ENCODE measurements around the gene ADCY1. TPM values are rescaled to one million over a fixed set of nuclear protein-coding genes. Genes with fewer than 3 reads are reported as not detected.

The ADCY1 gene
- total and polyA plus RNA-seq, 3 experiments from 2014 or later, result 0.79 to 1.3 TPM; not detected in 1

- peaks cover 5 to 8% of the 10 kb centered on the region in 2 donors for H3K27me3 Mint-ChIP-seq
- ChIA-PET POLR2A (no interaction called here), CTCF (no interaction called here)
- no peaks in the 10 kb centered on the region for H3K36me3 ChIP-seq (ENCODE audit: insufficient read depth, low read length)
- no peak overlapping the region for H3K4me3 ChIP-seq (ENCODE audit: low read length)
- DNase-seq, result no peak
- H3K4me1 Mint-ChIP-seq, result no peaks in the 10 kb centered on the region
- H3K9me3 ChIP-seq (ENCODE audit: low read length), result no peaks in the 10 kb centered on the region
- no peak overlapping the region for H3K27ac Mint-ChIP-seq
- H3K27me3 ChIP-seq (ENCODE audit: insufficient read depth, low read length, poor library complexity, severe bottlenecking), result no peaks in the 10 kb centered on the region
- H3K36me3 Mint-ChIP-seq, result no peaks in the 10 kb centered on the region
- no peak overlapping the region for H3K4me3 Mint-ChIP-seq
- H3K9me3 Mint-ChIP-seq, result no peaks in the 10 kb centered on the region
- H3K27ac ChIP-seq (ENCODE audit: low read depth, low read length), result no peak overlapping the region
- H3K4me1 ChIP-seq (ENCODE audit: insufficient read depth, low read length), result no peaks in the 10 kb centered on the region
Observed at GRCh38 chr7:45646207-45646821, 72.1 kb downstream of the ADCY1 start.

GRCh38 chr7:45646996-45647825 lies 73.0 kb downstream of the ADCY1 start:
- Histone ChIP-seq H3K27ac (ENCODE audit: low read depth, low read length) (no peak overlapping the region), H3K27me3 (ENCODE audit: insufficient read depth, low read length, poor library complexity, severe bottlenecking) (no peaks in the 10 kb centered on the region), H3K36me3 (ENCODE audit: insufficient read depth, low read length) (no peaks in the 10 kb centered on the region), H3K9me3 (ENCODE audit: low read length) (no peaks in the 10 kb centered on the region), H3K4me1 (ENCODE audit: insufficient read depth, low read length) (no peaks in the 10 kb centered on the region), H3K4me3 (ENCODE audit: low read length) (no peak overlapping the region)
- no peaks in the 10 kb centered on the region for H3K4me1 Mint-ChIP-seq
- CTCF ChIA-PET, result no interaction called here
- H3K4me3 Mint-ChIP-seq, result no peak overlapping the region
- no peak overlapping the region for H3K27ac Mint-ChIP-seq
- DNase-seq, result no peak
- H3K9me3 Mint-ChIP-seq, result no peaks in the 10 kb centered on the region
- H3K27me3 Mint-ChIP-seq, result peaks cover 3 to 6% of the 10 kb centered on the region in 2 donors
- POLR2A ChIA-PET, result no interaction called here
- no peaks in the 10 kb centered on the region for H3K36me3 Mint-ChIP-seq

- H3K27me3 ChIP-seq (ENCODE audit: insufficient read depth, low read length, poor library complexity, severe bottlenecking), result no peaks in the 10 kb centered on the region
- H3K4me3 Mint-ChIP-seq, result no peak overlapping the region
- no peaks in the 10 kb centered on the region for H3K9me3 ChIP-seq (ENCODE audit: low read length)
- H3K27ac Mint-ChIP-seq, result no peak overlapping the region
- H3K4me1 ChIP-seq (ENCODE audit: insufficient read depth, low read length), result no peaks in the 10 kb centered on the region
- no peaks in the 10 kb centered on the region for H3K36me3 ChIP-seq (ENCODE audit: insufficient read depth, low read length)
- no peak overlapping the region for H3K4me3 ChIP-seq (ENCODE audit: low read length)
- H3K27me3 Mint-ChIP-seq, result peaks cover 3 to 6% of the 10 kb centered on the region in 2 donors
- ChIA-PET POLR2A (no interaction called here), CTCF (no interaction called here)
- no peaks in the 10 kb centered on the region for H3K9me3 Mint-ChIP-seq
- no peaks in the 10 kb centered on the region for H3K36me3 Mint-ChIP-seq
- no peak for DNase-seq
- H3K27ac ChIP-seq (ENCODE audit: low read depth, low read length), result no peak overlapping the region
- no peaks in the 10 kb centered on the region for H3K4me1 Mint-ChIP-seq
Observed at GRCh38 chr7:45647967-45648670, 74.0 kb downstream of the ADCY1 start.

- Mint-ChIP-seq H3K9me3 (no peaks in the 10 kb centered on the region), H3K4me3 (no peak overlapping the region), H3K4me1 (no peaks in the 10 kb centered on the region), H3K36me3 (no peaks in the 10 kb centered on the region), H3K27me3 (peaks cover 3 to 6% of the 10 kb centered on the region in 2 donors), H3K27ac (no peak overlapping the region)
- ChIA-PET POLR2A (no interaction called here), CTCF (no interaction called here)
- Histone ChIP-seq H3K27ac (ENCODE audit: low read depth, low read length) (no peak overlapping the region), H3K9me3 (ENCODE audit: low read length) (no peaks in the 10 kb centered on the region), H3K4me1 (ENCODE audit: insufficient read depth, low read length) (no peaks in the 10 kb centered on the region), H3K4me3 (ENCODE audit: low read length) (no peak overlapping the region), H3K36me3 (ENCODE audit: insufficient read depth, low read length) (no peaks in the 10 kb centered on the region), H3K27me3 (ENCODE audit: insufficient read depth, low read length, poor library complexity, severe bottlenecking) (no peaks in the 10 kb centered on the region)
- DNase-seq, result no peak
Observed at GRCh38 chr7:45648671-45648995, 74.5 kb downstream of the ADCY1 start.

- H3K4me3 ChIP-seq (ENCODE audit: low read length), result no peak overlapping the region
- Mint-ChIP-seq H3K36me3 (no peaks in the 10 kb centered on the region), H3K27me3 (peaks cover 0 to 4% of the 10 kb centered on the region in 2 donors), H3K9me3 (no peaks in the 10 kb centered on the region), H3K4me1 (no peaks in the 10 kb centered on the region), H3K27ac (no peak overlapping the region), H3K4me3 (no peak overlapping the region)
- H3K4me1 ChIP-seq (ENCODE audit: insufficient read depth, low read length), result no peaks in the 10 kb centered on the region
- H3K27me3 ChIP-seq (ENCODE audit: insufficient read depth, low read length, poor library complexity, severe bottlenecking), result no peaks in the 10 kb centered on the region
- H3K36me3 ChIP-seq (ENCODE audit: insufficient read depth, low read length), result no peaks in the 10 kb centered on the region
- DNase-seq, result no peak
- H3K27ac ChIP-seq (ENCODE audit: low read depth, low read length), result no peak overlapping the region
- H3K9me3 ChIP-seq (ENCODE audit: low read length), result no peaks in the 10 kb centered on the region
- ChIA-PET POLR2A (no interaction called here), CTCF (no interaction called here)
Observed at GRCh38 chr7:45649560-45650346, 75.6 kb downstream of the ADCY1 start.

GRCh38 chr7:45650404-45651394 lies 76.5 kb downstream of the ADCY1 start:
- H3K27me3 ChIP-seq (ENCODE audit: insufficient read depth, low read length, poor library complexity, severe bottlenecking), result no peaks in the 10 kb centered on the region
- H3K9me3 ChIP-seq (ENCODE audit: low read length), result no peaks in the 10 kb centered on the region
- no peak overlapping the region for H3K27ac ChIP-seq (ENCODE audit: low read depth, low read length)
- H3K36me3 ChIP-seq (ENCODE audit: insufficient read depth, low read length), result no peaks in the 10 kb centered on the region
- H3K4me1 ChIP-seq (ENCODE audit: insufficient read depth, low read length), result no peaks in the 10 kb centered on the region
- ChIA-PET CTCF (no interaction called here), POLR2A (no interaction called here)
- H3K4me3 Mint-ChIP-seq, result no peak overlapping the region
- no peaks in the 10 kb centered on the region for H3K4me1 Mint-ChIP-seq
- no peak overlapping the region for H3K4me3 ChIP-seq (ENCODE audit: low read length)
- DNase-seq, result no peak
- H3K36me3 Mint-ChIP-seq, result no peaks in the 10 kb centered on the region
- H3K27me3 Mint-ChIP-seq, result peaks cover 0 to 4% of the 10 kb centered on the region in 2 donors
- no peaks in the 10 kb centered on the region for H3K9me3 Mint-ChIP-seq
- no peak overlapping the region for H3K27ac Mint-ChIP-seq

- H3K4me3 Mint-ChIP-seq, result no peak overlapping the region
- POLR2A ChIA-PET, result no interaction called here
- CTCF ChIA-PET, result no interaction called here
- no peaks in the 10 kb centered on the region for H3K9me3 Mint-ChIP-seq
- DNase-seq, result no peak
- no peaks in the 10 kb centered on the region for H3K4me1 ChIP-seq (ENCODE audit: insufficient read depth, low read length)
- peaks cover 0 to 4% of the 10 kb centered on the region in 2 donors for H3K27me3 Mint-ChIP-seq
- no peak overlapping the region for H3K27ac Mint-ChIP-seq
- H3K4me3 ChIP-seq (ENCODE audit: low read length), result no peak overlapping the region
- no peaks in the 10 kb centered on the region for H3K4me1 Mint-ChIP-seq
- H3K27me3 ChIP-seq (ENCODE audit: insufficient read depth, low read length, poor library complexity, severe bottlenecking), result no peaks in the 10 kb centered on the region
- H3K36me3 ChIP-seq (ENCODE audit: insufficient read depth, low read length), result no peaks in the 10 kb centered on the region
- H3K27ac ChIP-seq (ENCODE audit: low read depth, low read length), result no peak overlapping the region
- no peaks in the 10 kb centered on the region for H3K36me3 Mint-ChIP-seq
- H3K9me3 ChIP-seq (ENCODE audit: low read length), result no peaks in the 10 kb centered on the region
Observed at GRCh38 chr7:45651540-45651939, 77.4 kb downstream of the ADCY1 start.

All from CD8-positive, alpha-beta memory T cell (primary cell).